Fibroblast of lung (primary cell): Measurements from ENCODE around the gene ATP5PD. TPM values are rescaled to one million over a fixed set of nuclear protein-coding genes. Genes with fewer than 3 reads are reported as not detected.

Experiments used
- DNase-seq, 2 donors: peaks; one replicate each; pipeline versions ENCODE4 v3.0.0 to v3.0.0-alpha.2; 2010; ENCODE audit warnings: low read depth in 2 of 2
- H2AFZ ChIP-seq: 2 replicates; pipeline ENCODE4 v1.5.1; 2012; ENCODE audit warnings: low read length, control low read depth, inconsistent platforms
- H3K27ac ChIP-seq: 2 replicates; pipeline ENCODE4 v1.5.1; 2011; ENCODE audit warnings: low read length, control low read depth; ENCODE audit not compliant: insufficient read depth
- H3K27me3 ChIP-seq: 2 replicates; pipeline ENCODE4 v1.5.1; 2011; ENCODE audit warnings: mild to moderate bottlenecking, low read length; ENCODE audit not compliant: control insufficient read depth, insufficient read depth
- H3K36me3 ChIP-seq: 2 replicates; pipeline ENCODE4 v1.5.1; 2011; ENCODE audit warnings: low read length; ENCODE audit not compliant: control insufficient read depth, insufficient read depth
- H3K4me1 ChIP-seq: 2 replicates; pipeline ENCODE4 v1.5.1; 2011; ENCODE audit warnings: low read length; ENCODE audit not compliant: control insufficient read depth, insufficient read depth; ENCODE audit errors: extremely low read depth
- H3K4me2 ChIP-seq: 2 replicates; pipeline ENCODE4 v1.5.1; 2011; ENCODE audit warnings: low read length, control low read depth; ENCODE audit not compliant: insufficient read depth; ENCODE audit errors: extremely low read depth
- H3K4me3 ChIP-seq, 4 experiments: fragments of 200-600 bp in 1 of 4; sonication (generic) in 1 of 4; replicated peaks in 1 of 4; 2 replicates each; pipeline ENCODE4 v1.5.1; 2011 to 2016; ENCODE audit warnings: low read length in 4 of 4, low read depth in 3 of 4, mild to moderate bottlenecking in 3 of 4, control low read depth in 2 of 4, inconsistent platforms in 1 of 4, mixed read lengths in 1 of 4; ENCODE audit not compliant: insufficient read depth in 1 of 4; ENCODE audit errors: control extremely low read depth in 1 of 4
- H3K79me2 ChIP-seq: 2 replicates; pipeline ENCODE4 v1.5.1; 2012; ENCODE audit warnings: mild to moderate bottlenecking, low read length, inconsistent platforms; ENCODE audit not compliant: control insufficient read depth, insufficient read depth
- H3K9ac ChIP-seq: 2 replicates; pipeline ENCODE4 v1.5.1; 2011; ENCODE audit warnings: mild to moderate bottlenecking, low read length, control low read depth; ENCODE audit not compliant: insufficient read depth
- H3K9me3 ChIP-seq: 2 replicates; pipeline ENCODE4 v1.5.1; 2012; ENCODE audit warnings: low read depth, low read length; ENCODE audit not compliant: control insufficient read depth, insufficient read depth
- H4K20me1 ChIP-seq: 2 replicates; pipeline ENCODE4 v1.5.1; 2011; ENCODE audit warnings: low read length; ENCODE audit not compliant: control insufficient read depth, insufficient read depth; ENCODE audit errors: extremely low read depth
- EZH2 ChIP-seq: IDR thresholded peaks from 2 replicates; pipeline ENCODE4 v1.5.1; 2012; ENCODE audit warnings: low read length, control low read depth, mild to moderate bottlenecking; ENCODE audit errors: missing control alignments
- polyA plus RNA-seq, 2 donors: library from polyadenylated mRNA; depleted of rRNA in 1 of 2; stranded (reverse) in 1 of 2; unstranded in 1 of 2; fragments of >200 nt; gene quantifications; 2 replicates each; pipeline ENCODE4 v1.2.1, GENCODE V29; 2011 to 2012; ENCODE audit warnings: missing spikeins in 1 of 2
- total RNA-seq: library from RNA; depleted of rRNA; stranded (reverse); fragments of >200 nt; gene quantifications from 2 replicates; pipeline ENCODE4 v1.2.1, GENCODE V29; 2014
- TF ChIP-seq, protein P1 (sequence below), 2 donors: IDR thresholded peaks in 1 of 2; conservative IDR thresholded peaks in 1 of 2; 1 replicate in 1 of 2; 2 replicates in 1 of 2; pipeline ENCODE4 v1.5.1; 2011 to 2012; ENCODE audit warnings: low read length in 2 of 2, control low read depth in 1 of 2, inconsistent platforms in 1 of 2, low read depth in 1 of 2, mild to moderate bottlenecking in 1 of 2

The ATP5PD gene
- total and polyA plus RNA-seq, 2 donors (not counting 1 experiment from before 2014, with no cell fraction given) = 317 to 442 TPM

DNA sequence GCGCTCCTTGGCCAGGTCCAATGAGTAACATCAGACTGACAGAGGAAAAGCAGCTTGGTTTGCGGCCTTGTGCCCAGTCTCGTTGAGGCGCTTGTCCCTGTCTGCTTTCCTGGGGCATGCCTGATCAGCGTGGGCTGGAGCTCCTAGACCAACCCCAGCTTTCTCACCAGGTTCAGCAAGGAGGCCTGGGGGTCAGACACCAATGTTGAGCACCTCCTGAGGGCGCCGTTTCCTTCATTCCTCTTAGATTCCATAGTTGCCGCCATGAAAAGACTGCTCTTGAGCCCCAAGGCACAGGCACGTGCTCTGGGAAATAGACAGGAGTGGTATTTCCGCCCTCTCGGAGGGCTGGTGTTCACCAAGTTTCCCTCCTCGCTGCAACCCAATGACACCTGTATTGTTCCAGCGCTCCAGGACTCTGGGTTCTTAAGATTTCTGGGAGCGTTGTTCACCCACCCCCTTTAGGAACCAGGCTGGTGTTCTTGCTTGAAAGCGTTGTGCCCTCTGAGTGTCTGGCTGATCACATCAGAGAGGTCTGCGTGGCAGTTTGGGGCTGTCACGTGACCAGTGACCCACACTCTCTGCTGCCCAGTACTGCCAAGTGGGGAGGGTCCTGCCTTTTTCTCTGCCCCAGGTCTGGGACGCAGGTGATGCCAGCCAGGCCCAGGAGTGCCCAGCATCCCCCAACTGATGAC, 18.2 kb upstream of the ATP5PD start:
- peaks cover 21% of the 10 kb centered on the region for H3K36me3 ChIP-seq
- H3K27ac ChIP-seq = no peak overlapping the region

DNA sequence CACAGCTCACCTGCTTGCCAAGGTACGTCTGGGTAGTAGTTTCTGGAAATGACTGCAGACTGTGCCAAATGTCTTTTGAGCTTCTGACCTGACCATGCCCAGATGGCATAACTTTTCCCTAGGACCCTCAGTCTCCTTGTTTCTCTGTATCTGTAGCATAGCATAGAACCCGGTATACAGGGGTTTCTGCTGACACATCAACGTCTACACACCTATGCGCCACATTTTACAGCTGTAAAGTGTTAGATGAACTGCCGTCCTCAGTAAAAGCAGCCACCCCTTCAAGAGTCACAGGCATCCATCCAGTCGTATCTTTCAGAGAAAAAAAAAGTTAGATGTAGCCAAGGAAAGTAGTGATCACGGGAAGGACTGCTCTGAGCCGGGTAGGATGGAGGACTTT, 17.7 kb upstream of the ATP5PD start:
- H3K4me2 ChIP-seq = no peak overlapping the region
- no peak overlapping the region for H3K4me3 ChIP-seq
- no peak overlapping the region for H3K27ac ChIP-seq
- DNase-seq = no peak
- no peaks in the 10 kb centered on the region for H3K79me2 ChIP-seq
- no peak for TF ChIP-seq EZH2
- TF ChIP-seq, protein P1, sequence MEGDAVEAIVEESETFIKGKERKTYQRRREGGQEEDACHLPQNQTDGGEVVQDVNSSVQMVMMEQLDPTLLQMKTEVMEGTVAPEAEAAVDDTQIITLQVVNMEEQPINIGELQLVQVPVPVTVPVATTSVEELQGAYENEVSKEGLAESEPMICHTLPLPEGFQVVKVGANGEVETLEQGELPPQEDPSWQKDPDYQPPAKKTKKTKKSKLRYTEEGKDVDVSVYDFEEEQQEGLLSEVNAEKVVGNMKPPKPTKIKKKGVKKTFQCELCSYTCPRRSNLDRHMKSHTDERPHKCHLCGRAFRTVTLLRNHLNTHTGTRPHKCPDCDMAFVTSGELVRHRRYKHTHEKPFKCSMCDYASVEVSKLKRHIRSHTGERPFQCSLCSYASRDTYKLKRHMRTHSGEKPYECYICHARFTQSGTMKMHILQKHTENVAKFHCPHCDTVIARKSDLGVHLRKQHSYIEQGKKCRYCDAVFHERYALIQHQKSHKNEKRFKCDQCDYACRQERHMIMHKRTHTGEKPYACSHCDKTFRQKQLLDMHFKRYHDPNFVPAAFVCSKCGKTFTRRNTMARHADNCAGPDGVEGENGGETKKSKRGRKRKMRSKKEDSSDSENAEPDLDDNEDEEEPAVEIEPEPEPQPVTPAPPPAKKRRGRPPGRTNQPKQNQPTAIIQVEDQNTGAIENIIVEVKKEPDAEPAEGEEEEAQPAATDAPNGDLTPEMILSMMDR (conservative IDR thresholded peaks at IDR 0.05 in 1 of 2, IDR thresholded peaks at IDR 0.05 in 1 of 2; ENCODE audit: low read depth in 1 of 2, low read length in 2 of 2) = no peak
- H4K20me1 ChIP-seq = no peaks in the 10 kb centered on the region
- H3K9me3 ChIP-seq = no peaks in the 10 kb centered on the region
- H3K9ac ChIP-seq = no peak overlapping the region
- H2AFZ ChIP-seq = no peak overlapping the region
- peaks cover 22% of the 10 kb centered on the region for H3K36me3 ChIP-seq
- H3K4me1 ChIP-seq = no peaks in the 10 kb centered on the region
- no peaks in the 10 kb centered on the region for H3K27me3 ChIP-seq

More for the DNA sequence above, 18.2 kb upstream of the ATP5PD start:
- no peak overlapping the region for H3K4me3 ChIP-seq
- no peak overlapping the region for H3K9ac ChIP-seq
- H3K79me2 ChIP-seq = no peaks in the 10 kb centered on the region
- no peaks in the 10 kb centered on the region for H3K4me1 ChIP-seq
- H3K4me2 ChIP-seq = no peak overlapping the region
- no peaks in the 10 kb centered on the region for H3K27me3 ChIP-seq
- DNase-seq = no peak
- TF ChIP-seq EZH2 = no peak
- TF ChIP-seq, protein P1 (conservative IDR thresholded peaks at IDR 0.05 in 1 of 2, IDR thresholded peaks at IDR 0.05 in 1 of 2; ENCODE audit: low read depth in 1 of 2, low read length in 2 of 2) = no peak
- no peaks in the 10 kb centered on the region for H3K9me3 ChIP-seq
- no peaks in the 10 kb centered on the region for H4K20me1 ChIP-seq
- H2AFZ ChIP-seq = no peak overlapping the region

- TF ChIP-seq, protein P1 (conservative IDR thresholded peaks at IDR 0.05 in 1 of 2, IDR thresholded peaks at IDR 0.05 in 1 of 2; ENCODE audit: low read depth in 1 of 2, low read length in 2 of 2) = no peak
- TF ChIP-seq EZH2 = no peak
- H3K4me3 ChIP-seq = no peak overlapping the region
- no peaks in the 10 kb centered on the region for H3K27me3 ChIP-seq
- no peak overlapping the region for H3K4me2 ChIP-seq
- no peak overlapping the region for H2AFZ ChIP-seq
- H3K27ac ChIP-seq = no peak overlapping the region
- DNase-seq = no peak
- H3K4me1 ChIP-seq = no peaks in the 10 kb centered on the region
- H3K9ac ChIP-seq = no peak overlapping the region
- no peaks in the 10 kb centered on the region for H3K79me2 ChIP-seq
- no peaks in the 10 kb centered on the region for H3K9me3 ChIP-seq
- H4K20me1 ChIP-seq = no peaks in the 10 kb centered on the region
- peaks cover 22% of the 10 kb centered on the region for H3K36me3 ChIP-seq
Measured at GRCh38 chr17:75064040-75064439, 17.3 kb upstream of the ATP5PD start.
